Measurements from ENCODE around the gene ASB3.

DNA sequence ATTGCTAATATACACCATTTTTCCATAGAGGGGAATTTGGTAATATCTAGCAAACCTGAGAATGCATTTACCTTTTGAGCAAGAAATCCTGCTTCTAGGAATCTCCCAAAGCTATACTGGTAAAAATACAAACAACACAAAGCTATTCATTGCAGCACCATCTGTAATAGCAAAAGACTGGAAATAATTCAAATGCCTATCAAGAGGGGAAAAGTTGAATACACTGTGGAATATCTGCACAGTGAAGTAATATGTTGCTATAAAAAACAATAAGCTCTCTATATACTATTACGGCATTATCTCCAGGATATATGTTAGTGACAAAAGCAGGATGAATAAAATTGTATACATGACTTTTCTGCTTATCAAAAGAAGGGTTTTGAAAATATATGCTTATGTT, 131.5 kb downstream of the ASB3 start:
- TF ChIP-seq POLR2A (IDR thresholded peaks at IDR 0.05; ENCODE audit: low read depth, low read length) (no peak), MYC (IDR thresholded peaks at IDR 0.05; ENCODE audit: low read depth, low read length) (no peak)
- TF ChIP-seq, protein P1, sequence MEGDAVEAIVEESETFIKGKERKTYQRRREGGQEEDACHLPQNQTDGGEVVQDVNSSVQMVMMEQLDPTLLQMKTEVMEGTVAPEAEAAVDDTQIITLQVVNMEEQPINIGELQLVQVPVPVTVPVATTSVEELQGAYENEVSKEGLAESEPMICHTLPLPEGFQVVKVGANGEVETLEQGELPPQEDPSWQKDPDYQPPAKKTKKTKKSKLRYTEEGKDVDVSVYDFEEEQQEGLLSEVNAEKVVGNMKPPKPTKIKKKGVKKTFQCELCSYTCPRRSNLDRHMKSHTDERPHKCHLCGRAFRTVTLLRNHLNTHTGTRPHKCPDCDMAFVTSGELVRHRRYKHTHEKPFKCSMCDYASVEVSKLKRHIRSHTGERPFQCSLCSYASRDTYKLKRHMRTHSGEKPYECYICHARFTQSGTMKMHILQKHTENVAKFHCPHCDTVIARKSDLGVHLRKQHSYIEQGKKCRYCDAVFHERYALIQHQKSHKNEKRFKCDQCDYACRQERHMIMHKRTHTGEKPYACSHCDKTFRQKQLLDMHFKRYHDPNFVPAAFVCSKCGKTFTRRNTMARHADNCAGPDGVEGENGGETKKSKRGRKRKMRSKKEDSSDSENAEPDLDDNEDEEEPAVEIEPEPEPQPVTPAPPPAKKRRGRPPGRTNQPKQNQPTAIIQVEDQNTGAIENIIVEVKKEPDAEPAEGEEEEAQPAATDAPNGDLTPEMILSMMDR (IDR thresholded peaks at IDR 0.05; ENCODE audit: extremely low read depth in 1 of 2, insufficient read depth in 1 of 2, low read depth in 1 of 2, low read length in 2 of 2) = no peak

All from endothelial cell of umbilical vein (primary cell).